NCI-H526 treated with DMSO at 0.1 percent for 48 hours (cell line): Measurements from ENCODE around the gene ERCC2.
"Not testable (repeated sequence)": the region's sequence is repeated elsewhere in the genome, so short reads cannot be mapped to it uniquely, and the experiment has no call there.

ENCODE experiments used
- DNase-seq: peaks from one replicate; lab custom pipeline; 2025; lab: John Stamatoyannopoulos, UW

The ERCC2 gene

DNA sequence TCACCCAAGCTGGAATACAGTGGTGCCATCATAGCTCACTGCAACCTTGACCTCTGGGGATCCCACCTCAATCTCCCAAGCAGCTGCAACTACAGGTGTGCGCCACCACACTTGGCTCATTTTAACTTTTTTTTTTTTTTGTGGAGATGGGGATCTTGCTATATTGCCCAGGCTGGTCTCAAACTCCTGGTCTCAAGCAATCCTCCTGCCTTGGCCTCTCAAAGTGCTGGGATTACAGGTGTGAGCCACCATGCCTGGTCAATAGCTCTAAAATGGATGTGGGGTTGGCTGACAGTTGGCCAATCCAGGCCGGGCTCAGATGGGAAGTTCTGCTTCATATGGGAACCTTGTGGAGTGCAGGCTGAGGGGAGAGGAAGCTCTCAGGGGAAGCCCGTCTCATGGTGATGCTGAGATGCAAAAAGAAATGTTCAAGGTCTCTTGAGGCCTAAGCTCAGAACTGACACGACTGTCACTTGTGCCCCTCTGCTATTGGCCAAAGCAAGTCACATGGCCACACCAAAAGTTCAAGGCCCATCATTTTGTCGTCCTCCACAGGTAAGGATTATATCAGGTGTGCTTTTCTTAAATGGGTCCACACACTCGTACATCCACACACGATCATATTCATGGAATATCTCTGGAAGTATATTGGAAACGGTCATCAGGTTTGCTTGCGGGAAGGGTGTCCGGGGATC is 36.6 kb downstream of the ERCC2 start:
- no peak for DNase-seq

DNA sequence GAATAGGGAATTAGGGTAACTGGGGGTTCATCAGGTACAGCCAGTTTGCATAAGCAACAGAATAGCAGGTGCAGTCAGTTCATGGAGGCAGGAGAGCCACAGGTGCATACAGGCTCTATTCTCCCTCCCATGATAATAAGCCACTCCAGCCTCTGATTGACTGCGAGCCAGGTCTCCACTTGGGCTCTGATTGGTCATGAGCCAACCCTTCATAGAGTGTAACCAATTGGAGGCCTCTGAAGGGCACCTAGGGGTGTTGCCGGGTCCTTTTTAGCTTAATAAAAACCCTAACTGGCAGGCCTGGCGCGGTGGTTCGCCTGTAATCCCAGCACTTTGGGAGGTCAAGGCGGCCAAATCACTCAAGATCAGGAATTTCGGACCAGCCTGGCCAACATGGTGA is 39.0 kb downstream of the ERCC2 start:
- no peak for DNase-seq

DNA sequence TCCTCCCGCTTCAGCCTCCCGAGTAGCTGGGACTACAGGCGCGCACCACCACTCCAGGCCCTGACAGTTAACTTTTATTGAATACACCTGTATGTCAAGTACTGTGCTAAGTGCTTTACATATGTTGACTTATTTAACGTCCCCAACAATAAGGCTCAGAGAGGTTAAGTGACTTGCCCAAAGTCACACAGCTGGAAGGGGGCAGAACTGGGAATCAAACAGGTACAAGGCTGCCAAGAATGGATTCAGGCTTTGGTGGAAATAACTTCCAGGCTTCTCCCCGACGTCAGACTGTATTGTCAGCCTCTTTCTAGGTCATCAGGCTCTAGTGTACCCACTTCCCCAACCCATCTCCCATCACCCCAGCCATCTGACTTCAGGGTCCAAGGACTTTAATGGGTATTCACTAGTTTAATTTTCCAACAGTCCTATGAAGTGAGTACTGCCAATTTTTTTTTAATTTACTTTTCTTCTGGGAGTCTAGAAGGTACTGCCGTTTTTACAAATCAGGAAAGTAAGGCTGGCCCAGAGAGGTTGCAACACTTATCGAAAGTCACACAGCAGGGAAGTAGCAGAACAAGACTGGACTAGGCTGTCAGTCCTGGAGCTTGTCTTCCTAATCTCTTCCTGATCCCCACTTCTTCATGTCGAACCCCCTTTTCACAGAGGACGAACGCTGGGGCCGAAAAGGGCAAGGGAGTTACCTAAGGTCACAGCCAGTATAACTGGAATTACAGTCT is 42.8 kb downstream of the ERCC2 start:
- DNase-seq: no peak

DNA sequence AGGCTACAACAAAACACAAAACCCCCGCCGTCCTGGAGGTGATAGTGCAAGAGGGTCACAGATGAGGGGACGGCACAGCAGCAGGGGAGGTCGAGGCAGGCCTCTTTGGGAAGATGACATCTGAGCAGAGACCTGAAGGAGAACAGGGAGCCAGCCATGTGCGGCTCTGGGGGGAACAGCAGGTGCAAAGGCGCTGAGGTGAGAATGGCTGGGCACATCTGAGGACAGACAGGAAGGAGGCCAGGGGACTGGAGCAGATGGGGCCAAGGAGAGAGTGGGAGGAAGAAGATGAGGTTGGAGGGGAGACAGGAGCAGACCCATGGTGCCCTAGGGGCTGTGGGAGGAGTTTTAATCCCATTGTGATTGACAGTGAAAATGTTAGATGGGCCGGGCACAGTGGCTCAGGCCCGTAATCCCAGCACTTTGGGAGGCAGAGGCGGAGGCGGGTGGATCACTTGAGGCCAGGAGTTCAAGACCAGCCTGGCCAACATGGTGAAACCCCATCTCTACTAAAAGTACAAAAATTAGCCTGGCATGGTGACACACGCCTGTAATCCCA is 45.9 kb downstream of the ERCC2 start:
- no peak for DNase-seq

DNA sequence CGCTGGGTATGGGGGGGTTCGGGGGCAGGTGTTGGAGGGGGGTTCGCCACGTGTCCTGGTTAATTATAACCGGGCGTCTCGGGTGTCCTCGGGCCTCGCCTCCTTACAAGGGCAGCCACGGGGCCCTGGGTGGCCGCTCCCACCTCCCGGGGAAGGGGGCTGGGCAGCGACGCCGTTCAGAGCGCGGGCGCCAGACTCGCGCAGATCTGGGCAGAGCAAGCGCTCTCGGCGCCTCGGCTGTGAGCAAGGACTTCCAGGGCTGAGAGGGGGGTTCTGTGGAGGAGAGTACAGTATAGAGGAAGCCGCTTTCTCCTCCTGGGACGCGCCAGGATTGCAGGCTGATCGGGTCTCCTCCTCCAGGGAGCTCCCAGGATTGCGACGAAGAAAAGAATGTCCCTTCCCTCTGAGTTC is 46.7 kb downstream of the ERCC2 start:
- no peak for DNase-seq

DNA sequence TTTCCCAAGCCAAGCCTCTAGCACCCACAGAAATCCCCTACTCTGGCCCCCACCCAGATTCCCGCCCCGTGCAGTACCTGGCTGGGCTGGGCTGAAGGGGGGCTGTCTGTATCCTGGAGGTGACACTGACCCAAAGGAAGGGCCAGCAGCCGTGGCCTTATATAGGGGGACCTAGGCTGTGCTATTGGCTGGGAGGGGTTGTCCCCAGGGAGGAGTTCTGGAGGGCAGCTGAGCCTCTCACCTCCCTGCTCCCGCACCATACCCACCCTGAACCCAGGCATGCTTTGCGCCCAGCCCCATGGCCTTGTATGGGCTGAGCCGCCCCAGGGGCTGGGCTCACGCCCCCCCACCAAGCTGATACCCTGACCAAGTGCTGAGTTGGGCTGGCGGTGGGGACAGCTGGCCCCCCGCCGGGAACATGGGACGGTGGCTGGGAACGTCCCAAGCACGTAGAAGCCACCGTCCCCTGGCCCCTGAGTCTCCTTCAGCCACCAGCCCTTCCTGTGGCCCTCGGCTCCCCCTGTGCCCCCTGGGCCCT is 47.6 kb downstream of the ERCC2 start, which contains the start of gene CKM:
Gene CKM (minus strand): TSS at position 132 of the 538 bp plus-strand sequence. CDS start 3,162 bp downstream, outside the sequence.
- no peak for DNase-seq

DNA sequence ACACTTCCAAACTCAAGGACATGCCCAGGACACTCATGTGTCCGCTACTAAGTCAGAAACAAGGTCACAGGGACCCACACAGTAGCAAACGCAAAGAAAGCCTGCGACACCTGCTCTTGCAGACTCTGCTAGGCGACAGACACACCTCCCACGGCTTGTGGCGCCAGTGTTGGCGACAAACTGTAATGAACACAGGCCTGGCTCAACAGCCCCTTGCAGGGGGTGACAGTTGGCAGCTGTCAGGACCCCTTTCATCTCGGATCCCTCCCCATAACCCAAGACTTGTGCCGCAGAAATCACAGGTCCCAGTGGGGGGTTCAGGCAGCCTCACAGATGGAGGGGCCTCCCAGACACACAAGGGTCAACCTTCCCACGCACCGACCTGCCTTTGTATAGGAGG is 48.1 kb downstream of the ERCC2 start:
- DNase-seq: no peak

DNA sequence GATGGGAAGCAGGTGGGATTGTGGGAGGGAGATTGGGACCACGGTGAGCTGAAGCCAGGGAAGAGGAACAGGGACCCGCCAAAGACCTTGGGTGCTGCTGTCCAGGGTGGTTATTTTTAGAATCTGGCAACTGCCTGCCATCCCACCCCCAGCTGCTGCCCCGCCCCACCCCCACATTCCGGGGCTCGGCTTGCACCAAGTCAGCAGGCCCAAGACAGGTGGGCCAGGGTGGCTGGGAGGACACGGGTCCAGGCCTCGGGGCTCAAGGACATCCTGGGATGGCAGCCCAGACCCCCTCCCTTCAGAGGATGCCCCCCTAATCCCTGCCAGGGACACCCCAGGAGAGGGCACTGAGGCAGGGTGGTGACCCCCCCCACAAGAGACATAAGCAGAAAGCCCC is 48.5 kb downstream of the ERCC2 start:
- no peak for DNase-seq

DNA sequence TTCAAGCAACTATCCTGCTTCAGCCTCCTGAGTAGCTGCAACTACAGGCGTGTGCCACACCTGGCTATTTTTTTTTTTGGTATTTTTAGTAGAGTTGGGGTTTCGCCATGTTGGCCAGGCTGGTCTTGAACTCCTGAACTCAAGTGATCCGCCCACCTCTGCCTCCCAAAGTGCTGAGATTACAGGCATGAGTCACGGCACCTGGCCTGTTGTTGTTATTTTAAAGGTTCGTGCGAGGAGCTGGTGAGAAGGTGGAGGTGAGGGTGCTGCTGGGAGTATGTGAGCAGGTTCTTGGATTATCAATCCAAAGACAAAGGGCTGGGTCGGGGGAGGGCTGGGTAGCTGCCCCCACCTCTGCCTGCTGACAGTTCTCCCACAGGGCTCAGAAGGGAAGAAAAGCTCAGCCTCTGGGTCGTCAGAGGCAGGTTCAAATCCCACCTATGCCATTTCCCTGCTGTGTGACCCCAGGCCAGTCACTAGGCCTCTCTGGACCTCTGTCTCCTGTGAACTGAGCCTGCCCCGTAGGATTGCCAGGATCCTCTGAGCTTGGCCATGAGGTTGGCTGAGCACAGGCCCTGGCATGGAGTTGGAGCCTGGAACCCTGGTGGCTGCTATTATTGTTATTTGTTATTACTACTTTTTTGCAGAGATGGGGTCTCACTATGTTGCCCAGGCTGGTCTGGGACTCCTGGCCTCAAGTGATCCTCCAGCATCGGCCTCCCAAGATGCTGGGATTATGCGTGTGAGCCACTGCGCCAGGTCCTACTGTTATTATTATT is 49.2 kb downstream of the ERCC2 start:
- DNase-seq: no peak

DNA sequence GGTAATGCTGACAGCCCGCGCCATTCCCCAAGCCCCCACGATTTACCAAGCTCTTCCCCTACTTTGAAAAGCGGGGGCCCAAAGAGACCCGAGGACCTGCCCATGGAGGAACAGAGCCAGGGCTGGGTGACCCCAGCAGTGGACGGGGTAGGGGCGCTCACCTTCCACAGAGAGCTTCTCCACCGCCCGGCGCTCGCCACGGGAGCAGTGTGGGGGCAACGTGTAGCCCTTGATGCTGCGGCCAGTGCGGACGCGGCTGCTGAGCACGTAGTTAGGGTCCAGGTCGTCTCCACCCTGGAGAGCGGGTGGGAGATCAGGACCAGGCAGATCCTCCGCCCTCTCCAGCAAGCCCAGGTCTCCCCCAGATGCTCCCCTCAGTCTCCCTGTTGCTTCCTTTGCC is 55.1 kb downstream of the ERCC2 start:
- DNase-seq: no peak

DNA sequence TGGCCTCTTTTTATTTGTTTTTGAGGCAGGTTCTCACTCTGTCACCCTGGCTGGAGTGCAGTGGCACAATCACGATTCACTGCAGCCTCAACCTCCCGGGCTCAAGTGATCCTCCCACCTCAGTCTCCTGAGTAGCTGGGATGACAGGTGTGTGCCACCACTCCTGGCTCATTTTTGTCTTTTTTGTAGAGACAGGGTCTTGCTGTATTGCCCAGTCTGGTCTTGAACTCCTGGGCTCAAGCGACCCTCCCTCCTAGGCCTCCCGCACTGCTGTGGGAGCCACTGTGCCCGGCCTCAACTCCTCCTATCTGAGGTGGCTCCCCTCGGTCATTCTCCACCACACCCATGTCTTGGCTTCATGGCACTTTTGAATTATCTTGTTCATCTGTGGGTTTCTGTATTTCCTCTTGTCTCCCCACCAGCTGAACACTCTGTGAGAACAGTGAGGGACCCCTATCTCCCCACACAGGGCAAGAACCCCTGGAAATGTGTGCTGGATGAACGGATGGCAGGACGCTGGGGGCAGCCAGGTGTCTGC is 55.6 kb downstream of the ERCC2 start:
- no peak for DNase-seq

DNA sequence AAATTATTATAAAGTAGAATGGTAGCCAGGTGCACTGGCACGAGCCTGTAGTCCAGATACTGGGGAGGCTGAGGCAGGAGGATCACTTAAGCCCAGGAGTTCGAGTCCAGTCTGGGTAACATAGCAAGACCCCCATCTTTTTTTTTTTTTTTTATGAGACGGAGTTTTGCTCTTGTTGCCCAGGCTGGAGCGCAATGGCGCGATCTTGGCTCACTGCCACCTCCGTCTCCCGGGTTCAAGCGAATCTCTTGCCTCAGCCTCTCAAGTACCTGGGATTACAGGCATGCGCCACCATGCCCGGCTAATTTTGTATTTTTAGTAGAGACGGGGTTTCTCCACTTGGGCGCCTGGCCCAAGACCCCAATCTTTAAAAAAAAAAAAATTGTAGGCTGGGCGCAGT is 58.1 kb downstream of the ERCC2 start:
- DNase-seq: not testable (repeated sequence)

DNA sequence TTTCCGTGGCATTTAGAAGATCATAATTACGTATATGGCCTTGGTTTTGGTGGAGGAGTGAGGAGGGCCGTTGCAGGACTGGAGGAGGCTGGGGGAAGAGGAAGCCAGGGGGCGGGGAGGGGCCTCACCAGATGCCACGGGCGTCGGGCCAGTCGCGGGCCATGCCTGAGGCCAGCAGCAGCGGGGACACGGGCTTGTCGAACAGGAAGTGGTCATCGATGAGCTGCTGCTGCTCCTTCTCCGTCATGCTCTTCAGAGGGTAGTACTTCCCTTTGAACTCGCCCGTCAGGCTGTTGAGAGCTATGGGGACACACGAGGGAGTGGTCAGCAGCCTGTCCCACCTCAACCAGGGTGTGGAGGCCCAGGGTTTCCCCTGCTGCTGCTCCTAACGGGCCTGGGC is 58.8 kb downstream of the ERCC2 start:
- DNase-seq: no peak

DNA sequence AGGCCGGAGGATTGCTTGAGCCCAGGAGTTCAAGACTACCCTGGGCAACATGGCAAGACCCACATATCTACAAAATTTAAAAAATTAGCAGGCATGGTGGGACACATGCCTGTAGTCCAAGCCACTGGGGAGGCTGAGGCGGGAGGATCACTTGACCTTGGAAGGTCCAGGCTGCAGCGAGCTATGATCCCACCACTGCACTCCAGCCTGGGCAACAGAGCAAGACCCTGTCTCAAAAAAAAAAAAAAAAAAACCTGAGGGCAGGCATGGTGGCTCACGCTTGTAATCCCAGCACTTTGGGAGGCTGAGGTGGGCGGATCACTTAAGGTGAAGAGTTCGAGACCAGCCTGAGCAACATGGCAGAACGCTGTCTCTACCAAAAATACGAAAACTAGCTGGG is 61.1 kb downstream of the ERCC2 start:
- not testable (repeated sequence) for DNase-seq

DNA sequence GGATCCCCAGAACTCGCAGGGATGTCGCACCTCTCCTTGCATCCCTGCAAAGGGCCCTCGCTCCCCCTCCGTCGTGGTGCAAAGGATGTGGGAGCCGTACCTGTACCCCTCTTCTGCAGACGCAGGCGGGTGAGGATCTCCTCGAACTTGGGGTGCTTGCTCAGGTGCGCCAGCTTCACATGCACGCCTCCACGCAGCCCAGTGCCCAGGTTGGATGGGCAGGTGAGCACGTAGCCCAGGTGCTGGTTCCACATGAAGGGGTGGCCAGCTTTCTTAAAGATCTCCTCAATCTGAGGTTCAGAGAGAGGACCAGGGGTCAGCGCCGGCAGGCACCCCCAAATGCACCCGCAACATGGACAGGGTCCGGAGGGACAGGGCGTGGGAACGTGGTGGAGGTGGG is 63.0 kb downstream of the ERCC2 start:
- DNase-seq: no peak

DNA sequence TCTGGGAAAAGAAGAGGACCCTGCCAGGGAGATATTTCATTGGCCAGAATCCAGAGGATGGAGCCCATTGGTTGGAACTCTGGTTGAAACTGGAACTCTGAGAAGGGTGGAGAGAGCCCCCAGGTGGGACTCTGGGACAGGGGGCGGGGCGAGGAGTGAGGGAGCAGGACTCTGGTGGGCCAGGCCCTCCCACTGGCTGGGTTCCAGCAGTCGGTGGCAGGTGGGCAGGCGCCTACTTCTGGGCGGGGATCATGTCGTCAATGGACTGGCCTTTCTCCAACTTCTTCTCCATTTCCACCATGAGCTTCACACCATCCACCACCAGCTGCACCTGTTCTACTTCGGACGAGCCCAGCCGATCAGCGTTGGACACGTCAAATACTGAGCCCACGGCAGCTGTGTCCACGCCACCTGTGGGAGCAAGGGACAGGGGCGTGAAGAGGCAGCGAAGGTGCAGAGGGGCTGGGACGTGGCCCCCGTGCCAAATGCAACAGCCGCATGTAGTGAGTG is 63.8 kb downstream of the ERCC2 start:
- peak; percentile 16 for DNase-seq

DNA sequence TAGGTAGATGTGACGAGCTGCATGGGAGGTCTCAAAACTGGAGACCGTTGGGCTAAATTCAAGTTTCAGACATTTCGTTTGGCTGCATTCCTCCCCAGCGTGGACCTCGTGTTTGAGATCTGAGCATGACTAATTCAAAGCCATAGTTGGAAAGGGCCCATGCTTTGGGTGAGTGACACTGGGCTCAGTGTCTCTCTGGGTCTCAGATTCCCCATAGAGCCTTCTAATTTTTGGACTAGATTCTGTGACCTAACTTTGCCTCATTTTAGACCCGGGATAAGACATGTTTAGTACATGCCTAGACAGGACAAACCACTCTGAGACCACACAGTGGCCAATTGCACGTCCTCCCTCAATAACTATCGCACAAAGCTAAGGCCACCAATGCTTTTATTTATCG is 64.3 kb downstream of the ERCC2 start:
- no peak for DNase-seq

DNA sequence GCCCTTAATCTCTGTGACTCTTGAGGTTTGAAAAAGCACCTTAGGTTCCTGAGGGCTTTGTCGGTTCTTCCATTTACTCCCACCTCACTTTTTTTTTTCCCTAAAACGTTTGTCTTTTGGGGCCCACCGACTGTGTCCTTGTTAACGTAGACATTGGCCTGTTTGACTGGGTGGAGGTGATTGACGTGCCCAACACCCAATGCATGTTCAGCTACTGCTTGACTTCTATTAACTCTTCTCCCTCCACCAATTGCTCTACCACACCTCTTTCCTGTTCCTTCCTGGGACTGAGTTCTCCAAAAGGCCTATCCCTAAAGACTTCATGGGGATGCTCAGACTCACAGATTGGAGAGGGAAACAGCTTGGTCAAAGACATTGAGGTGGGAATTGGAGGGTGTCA is 65.0 kb downstream of the ERCC2 start:
- no peak for DNase-seq

DNA sequence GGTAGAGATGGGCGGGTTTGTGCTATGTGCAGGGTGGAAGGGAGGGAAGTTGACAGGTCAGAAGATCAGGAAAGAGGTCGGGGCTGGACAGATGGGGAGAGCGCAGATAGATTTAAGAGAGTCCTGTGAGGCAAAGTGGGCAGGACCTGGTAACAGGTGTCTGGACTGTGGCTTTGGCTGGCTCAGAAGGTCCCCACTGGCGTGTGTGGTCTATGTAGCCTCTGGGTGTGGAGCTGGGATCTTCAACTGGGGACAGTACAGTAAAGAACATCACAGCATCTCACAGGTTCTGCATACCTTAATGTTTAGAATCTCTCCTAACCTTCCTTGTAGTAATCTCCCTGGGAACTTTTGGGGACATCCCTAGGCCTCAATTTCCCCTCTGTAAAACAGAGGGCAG is 65.4 kb downstream of the ERCC2 start:
- no peak for DNase-seq

DNA sequence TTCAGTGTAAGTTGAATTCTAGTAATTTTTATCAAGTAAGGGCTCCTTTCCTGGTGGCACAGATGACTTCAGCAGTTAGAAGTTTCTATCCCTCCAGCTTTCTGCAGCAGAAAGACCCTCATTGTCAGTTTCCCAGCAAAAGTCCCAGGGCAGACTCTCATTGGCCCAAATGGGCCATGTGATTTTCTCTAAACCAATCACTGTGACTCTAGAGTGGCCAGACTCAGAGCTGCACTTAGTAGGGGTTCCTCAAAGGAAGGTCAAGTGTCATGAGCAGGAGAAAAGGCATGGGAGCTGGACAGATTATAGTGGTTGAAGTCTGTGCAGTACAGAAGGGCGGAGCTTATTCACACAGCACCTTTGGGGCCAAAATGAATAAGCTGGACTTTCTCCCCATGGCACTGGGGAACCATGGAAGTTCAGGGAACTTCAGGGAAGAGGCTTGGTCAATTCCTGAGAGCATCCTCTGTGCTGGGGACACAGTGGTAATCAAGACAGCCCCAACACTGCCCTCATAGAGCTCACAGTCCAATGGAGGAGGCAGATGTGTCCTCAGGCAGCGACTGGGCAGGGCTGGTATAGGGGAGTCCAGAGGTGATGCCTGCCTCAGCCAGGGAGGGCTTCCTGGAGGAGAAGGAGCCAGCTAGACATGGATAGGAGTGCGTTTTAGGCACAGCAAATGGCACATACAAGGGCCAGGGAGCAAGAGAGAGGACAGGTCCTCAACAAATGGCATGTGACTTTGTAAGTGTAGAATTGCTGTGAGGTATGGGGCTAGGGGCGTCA is 66.0 kb downstream of the ERCC2 start:
- DNase-seq: no peak
